Uterus (tissue), 4 donors: Measurements from ENCODE around the gene CPED1. TPM values are rescaled to one million over a fixed set of nuclear protein-coding genes. Genes with fewer than 3 reads are reported as not detected.

Source experiments
- DNase-seq, 2 donors: peaks; one replicate each; pipeline ENCODE4 v3.0.0-alpha.2; 2019 to 2020
- H3K27ac ChIP-seq, 2 donors: fragments of 200-600 bp; sonication (generic); 1 replicate in 1 of 2; 2 replicates in 1 of 2; pipeline ENCODE4 v1.5.1; 2016 to 2018
- H3K27me3 ChIP-seq, 2 donors: fragments of 200-600 bp; sonication (generic); one replicate each; pipeline ENCODE4 v1.5.1; 2018 to 2019; ENCODE audit warnings: control low read depth in 1 of 2
- H3K36me3 ChIP-seq, 2 donors: fragments of 200-600 bp; sonication (generic); one replicate each; pipeline ENCODE4 v1.5.1; 2019; ENCODE audit warnings: control low read depth in 1 of 2
- H3K4me1 ChIP-seq, 2 donors: fragments of 200-600 bp; sonication (generic); one replicate each; pipeline ENCODE4 v1.5.1; 2018 to 2019; ENCODE audit warnings: control low read depth in 1 of 2
- H3K4me3 ChIP-seq, 2 donors: fragments of 200-600 bp; sonication (generic); 1 replicate in 1 of 2; 2 replicates in 1 of 2; pipeline ENCODE4 v1.5.1; 2018 to 2019; ENCODE audit warnings: mild to moderate bottlenecking in 1 of 2
- H3K9me3 ChIP-seq, 2 donors: fragments of 200-600 bp; sonication (generic); one replicate each; pipeline ENCODE4 v1.5.1; 2019; ENCODE audit warnings: control low read depth in 1 of 2
- CTCF ChIP-seq, 4 experiments: fragments of 200-600 bp in 2 of 4; fragments of 450-650 bp in 2 of 4; sonication (generic) in 2 of 4; IDR thresholded peaks; one replicate each; pipeline ENCODE4 v1.5.1; 2016 to 2019; ENCODE audit warnings: antibody characterized with exemption in 4 of 4, mild to moderate bottlenecking in 2 of 4, moderate library complexity in 1 of 4
- POLR2A ChIP-seq, 2 donors: fragments of 450-650 bp; IDR thresholded peaks; one replicate each; pipeline ENCODE4 v1.6.1; 2016; ENCODE audit warnings: antibody characterized with exemption in 2 of 2, mild to moderate bottlenecking in 1 of 2, moderate library complexity in 1 of 2
- intact Hi-C: fragments of 100-400 bp; cut with DNase I; formaldehyde crosslinking; loops from one replicate; pipeline ENCODE4 v1.15.1; 2023; ENCODE audit warnings: low total_unique reads
- total RNA-seq, 4 donors: library from RNA; depleted of rRNA in 3 of 4; stranded (reverse); fragments of >200 nt in 3 of 4; gene quantifications; one replicate each; pipeline versions ENCODE4 v1.1.0 to v1.2.4, GENCODE V29; 2014 to 2023
- donor health status: DM: yes; HTN: yes; CAD: no.

CPED1 gene
- total RNA-seq, 4 donors from 2014 or later: 47.4 to 194 (median 59.2) TPM

- TF ChIP-seq CTCF (IDR thresholded peaks at IDR 0.05): no peak
- TF ChIP-seq POLR2A (IDR thresholded peaks at IDR 0.05): no peak
- H3K36me3 ChIP-seq: no peaks in the 10 kb centered on the region
- H3K4me1 ChIP-seq: peaks cover 0 to 8% of the 10 kb centered on the region in 2 donors
- H3K27ac ChIP-seq: peak overlapping the region; percentile 89 to 96
- intact Hi-C loops: no loop called here
- no peaks in the 10 kb centered on the region for H3K27me3 ChIP-seq
- peak overlapping the region; percentile 6 to 62 for H3K4me3 ChIP-seq
- DNase-seq: no peak
- no peaks in the 10 kb centered on the region for H3K9me3 ChIP-seq
These were observed 3.1 kb downstream of the CPED1 start for GRCh38 chr7:120991581-120991980.

GRCh38 chr7:120992272-120992964, 3.9 kb downstream of the CPED1 start:
- no peak for DNase-seq
- Histone ChIP-seq H3K9me3 (no peaks in the 10 kb centered on the region), H3K4me1 (peaks cover 0 to 8% of the 10 kb centered on the region in 2 donors), H3K4me3 (peak overlapping the region; percentile 1 to 62), H3K36me3 (no peaks in the 10 kb centered on the region), H3K27me3 (no peaks in the 10 kb centered on the region), H3K27ac (peak overlapping the region; percentile 89 to 96)
- intact Hi-C loops: no loop called here
- TF ChIP-seq CTCF (IDR thresholded peaks at IDR 0.05) (no peak), POLR2A (IDR thresholded peaks at IDR 0.05) (no peak)

- peak overlapping the region in 1 of 2 donors; percentile 3 for H3K4me3 ChIP-seq
- H3K27me3 ChIP-seq: no peaks in the 10 kb centered on the region
- TF ChIP-seq CTCF (IDR thresholded peaks at IDR 0.05) (no peak), POLR2A (IDR thresholded peaks at IDR 0.05) (no peak)
- no peak for DNase-seq
- peak overlapping the region; percentile 56 to 96 for H3K27ac ChIP-seq
- peaks cover 0 to 8% of the 10 kb centered on the region in 2 donors for H3K4me1 ChIP-seq
- H3K36me3 ChIP-seq: no peaks in the 10 kb centered on the region
- H3K9me3 ChIP-seq: no peaks in the 10 kb centered on the region
- intact Hi-C loops: no loop called here
These were observed 4.5 kb downstream of the CPED1 start for GRCh38 chr7:120992965-120993494.

DNA sequence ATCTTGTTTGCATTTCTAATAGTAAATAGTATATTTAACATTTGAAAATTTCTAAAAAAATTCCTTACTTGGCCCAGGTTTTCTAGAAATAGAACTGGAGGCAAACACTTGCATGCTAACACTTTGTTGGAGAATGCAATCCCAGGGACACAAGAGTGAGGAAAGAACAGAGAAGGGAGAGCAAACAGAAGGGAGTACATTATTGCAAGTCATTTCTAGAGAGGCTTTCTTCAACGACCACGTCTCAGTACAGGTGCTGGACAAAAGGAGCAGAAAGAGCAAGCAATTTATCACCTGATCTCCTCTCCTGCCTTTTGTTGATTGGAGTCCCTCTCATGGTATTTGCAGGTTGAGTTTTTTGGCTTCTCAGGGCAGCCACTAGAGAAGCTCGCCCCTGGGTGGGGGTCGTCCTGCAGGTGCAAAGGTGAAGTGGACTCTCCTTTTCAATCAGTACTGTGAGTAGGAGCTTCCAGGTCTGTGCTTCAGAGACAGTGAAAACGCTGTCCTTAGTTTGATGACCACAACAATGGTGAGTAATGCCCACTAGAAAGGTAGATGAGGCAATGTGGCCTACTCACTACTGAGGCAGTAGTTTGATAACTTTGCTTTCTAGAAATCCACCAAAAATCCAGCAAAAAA, 5.2 kb downstream of the CPED1 start:
- H3K27ac ChIP-seq: peak overlapping the region; percentile 56 to 96

More for the DNA sequence above, 5.2 kb downstream of the CPED1 start:
- no peak for DNase-seq
- Histone ChIP-seq H3K36me3 (no peaks in the 10 kb centered on the region), H3K9me3 (no peaks in the 10 kb centered on the region), H3K4me3 (no peak overlapping the region), H3K4me1 (peaks cover 0 to 8% of the 10 kb centered on the region in 2 donors), H3K27me3 (no peaks in the 10 kb centered on the region)
- TF ChIP-seq POLR2A (IDR thresholded peaks at IDR 0.05): no peak
- TF ChIP-seq CTCF (IDR thresholded peaks at IDR 0.05): no peak
- intact Hi-C loops: no loop called here
